Activated CD8-positive, alpha-beta memory T cell treated with anti-CD3 and anti-CD28 coated beads, Interleukin-2, amount 50 U/mL, for 24 hours (primary cell): ENCODE results near the gene GRID1.

Experiments used
- DNase-seq: peaks from one replicate; pipeline ENCODE4 v3.0.0-alpha.2; 2020; ENCODE audit errors: extremely low read depth

The GRID1 gene

GRCh38 chr10:86211691-86212390, 154.8 kb downstream of the GRID1 start:
- DNase-seq, result no peak

- no peak for DNase-seq
Observed at GRCh38 chr10:86210416-86210815, 156.2 kb downstream of the GRID1 start.

- no peak for DNase-seq
Observed at GRCh38 chr10:86209726-86210125, 156.9 kb downstream of the GRID1 start.

GRCh38 chr10:86207226-86207625, 159.4 kb downstream of the GRID1 start:
- no peak for DNase-seq

- no peak for DNase-seq
Observed at GRCh38 chr10:86206240-86206579, 160.4 kb downstream of the GRID1 start.

GRCh38 chr10:86205306-86206239, 161.0 kb downstream of the GRID1 start:
- DNase-seq, result no peak

GRCh38 chr10:86204421-86205305, 161.9 kb downstream of the GRID1 start:
- DNase-seq, result no peak

GRCh38 chr10:86203162-86203905, 163.3 kb downstream of the GRID1 start:
- no peak for DNase-seq

- DNase-seq, result no peak
Observed at GRCh38 chr10:86202226-86202735, 164.3 kb downstream of the GRID1 start.

- DNase-seq, result no peak
Observed at GRCh38 chr10:86200867-86201266, 165.7 kb downstream of the GRID1 start.

GRCh38 chr10:86200269-86200668, 166.3 kb downstream of the GRID1 start:
- DNase-seq, result no peak

GRCh38 chr10:86199041-86199440, 167.6 kb downstream of the GRID1 start:
- no peak for DNase-seq

- DNase-seq, result no peak
Observed at GRCh38 chr10:86198271-86198670, 168.3 kb downstream of the GRID1 start.

GRCh38 chr10:86197166-86197790, 169.3 kb downstream of the GRID1 start:
- DNase-seq, result no peak

GRCh38 chr10:86195521-86196157, 171.0 kb downstream of the GRID1 start:
- no peak for DNase-seq

- no peak for DNase-seq
Observed at GRCh38 chr10:86194684-86195083, 171.9 kb downstream of the GRID1 start.

- DNase-seq, result no peak
Observed at GRCh38 chr10:86193841-86194240, 172.8 kb downstream of the GRID1 start.

- DNase-seq, result no peak
Observed at GRCh38 chr10:86192691-86193090, 173.9 kb downstream of the GRID1 start.

GRCh38 chr10:86192147-86192546, 174.4 kb downstream of the GRID1 start:
- DNase-seq, result no peak

GRCh38 chr10:86191686-86192085, 174.9 kb downstream of the GRID1 start:
- DNase-seq, result no peak
